ENCODE results near the gene SPON1. TPM values are rescaled to one million over a fixed set of nuclear protein-coding genes. Genes with fewer than 3 reads are reported as not detected.

Gene SPON1
- total and polyA plus RNA-seq, 2 experiments from 2014 or later = 2.9 to 6.4 TPM

DNA sequence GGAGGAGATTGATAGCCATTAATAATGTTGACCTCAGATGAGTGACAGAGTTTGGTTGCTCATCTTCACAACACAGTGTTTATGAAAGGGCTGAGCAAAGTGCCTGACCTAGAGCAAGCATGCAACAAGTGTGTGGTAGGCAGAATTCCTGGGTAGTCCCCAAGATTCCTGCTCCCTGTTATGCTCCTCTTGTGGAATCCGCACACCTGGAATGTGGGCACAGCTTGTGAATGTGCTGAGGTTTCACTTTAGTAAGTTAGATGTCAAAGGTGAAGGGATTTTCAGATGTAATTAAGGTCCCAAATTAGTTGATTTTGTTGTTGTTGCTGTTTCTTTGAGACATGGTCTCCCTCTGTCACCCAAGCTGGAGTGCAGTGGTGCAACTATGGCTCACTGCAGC, 20.7 kb upstream of the SPON1 start:
- Histone ChIP-seq H3K27me3 (ENCODE audit: insufficient read depth) (no peaks in the 10 kb centered on the region), H3K9me2 (ENCODE audit: insufficient read depth) (no peaks in the 10 kb centered on the region), H3K4me2 (no peak overlapping the region), H3K36me3 (ENCODE audit: insufficient read depth) (0 out of 2 replicates have a peak, but pooled peaks cover 4% of the 10 kb centered on the region), H3F3A (replicated peaks; ENCODE audit: low read depth) (no peaks in the 10 kb centered on the region), H3K4me1 (ENCODE audit: insufficient read depth) (no peaks in the 10 kb centered on the region), H3K27ac (ENCODE audit: low read depth) (no peak overlapping the region), H3K79me2 (replicated peaks; ENCODE audit: insufficient read depth) (no peaks in the 10 kb centered on the region), H3K4me3 (no peak overlapping the region), H2AFZ (no peak overlapping the region), H4K20me1 (replicated peaks; ENCODE audit: insufficient read depth) (no peaks in the 10 kb centered on the region)
- Mint-ChIP-seq H3K4me3 (no peak overlapping the region), H3K27ac (no peak overlapping the region), H3K27me3 (ENCODE audit: insufficient read depth, low read depth, poor library complexity) (peaks cover 6% of the 10 kb centered on the region), H3K9me3 (peaks cover 29% of the 10 kb centered on the region), H3K4me1 (peaks cover 3% of the 10 kb centered on the region; the same call in 1 of the 3 replicates), H3K36me3 (ENCODE audit: low read depth) (peaks cover 4% of the 10 kb centered on the region; the same call in 2 of the 3 replicates)
- DNase-seq (ENCODE audit: low spot score) = no peak
- TF ChIP-seq, protein P1, sequence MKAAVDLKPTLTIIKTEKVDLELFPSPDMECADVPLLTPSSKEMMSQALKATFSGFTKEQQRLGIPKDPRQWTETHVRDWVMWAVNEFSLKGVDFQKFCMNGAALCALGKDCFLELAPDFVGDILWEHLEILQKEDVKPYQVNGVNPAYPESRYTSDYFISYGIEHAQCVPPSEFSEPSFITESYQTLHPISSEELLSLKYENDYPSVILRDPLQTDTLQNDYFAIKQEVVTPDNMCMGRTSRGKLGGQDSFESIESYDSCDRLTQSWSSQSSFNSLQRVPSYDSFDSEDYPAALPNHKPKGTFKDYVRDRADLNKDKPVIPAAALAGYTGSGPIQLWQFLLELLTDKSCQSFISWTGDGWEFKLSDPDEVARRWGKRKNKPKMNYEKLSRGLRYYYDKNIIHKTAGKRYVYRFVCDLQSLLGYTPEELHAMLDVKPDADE (IDR thresholded peaks at IDR 0.05) = no peak
- TF ChIP-seq ZNF462 (CRISPR knock-in tag; IDR thresholded peaks at IDR 0.05) (no peak), EZH2 (IDR thresholded peaks at IDR 0.05; ENCODE audit: low read depth, unreplicated experiment) (no peak), STAT1 (IDR thresholded peaks at IDR 0.05; ENCODE audit: unreplicated experiment) (no peak)
- TF ChIP-seq, protein P2, sequence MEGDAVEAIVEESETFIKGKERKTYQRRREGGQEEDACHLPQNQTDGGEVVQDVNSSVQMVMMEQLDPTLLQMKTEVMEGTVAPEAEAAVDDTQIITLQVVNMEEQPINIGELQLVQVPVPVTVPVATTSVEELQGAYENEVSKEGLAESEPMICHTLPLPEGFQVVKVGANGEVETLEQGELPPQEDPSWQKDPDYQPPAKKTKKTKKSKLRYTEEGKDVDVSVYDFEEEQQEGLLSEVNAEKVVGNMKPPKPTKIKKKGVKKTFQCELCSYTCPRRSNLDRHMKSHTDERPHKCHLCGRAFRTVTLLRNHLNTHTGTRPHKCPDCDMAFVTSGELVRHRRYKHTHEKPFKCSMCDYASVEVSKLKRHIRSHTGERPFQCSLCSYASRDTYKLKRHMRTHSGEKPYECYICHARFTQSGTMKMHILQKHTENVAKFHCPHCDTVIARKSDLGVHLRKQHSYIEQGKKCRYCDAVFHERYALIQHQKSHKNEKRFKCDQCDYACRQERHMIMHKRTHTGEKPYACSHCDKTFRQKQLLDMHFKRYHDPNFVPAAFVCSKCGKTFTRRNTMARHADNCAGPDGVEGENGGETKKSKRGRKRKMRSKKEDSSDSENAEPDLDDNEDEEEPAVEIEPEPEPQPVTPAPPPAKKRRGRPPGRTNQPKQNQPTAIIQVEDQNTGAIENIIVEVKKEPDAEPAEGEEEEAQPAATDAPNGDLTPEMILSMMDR (conservative IDR thresholded peaks at IDR 0.05; ENCODE audit: low read depth in 2 of 2) = no peak
- no peak for ATAC-seq
